CD4-positive, alpha-beta T cell treated with Interleukin-12 subunit alpha and Interleukin-12 subunit beta, for 1 hour (primary cell): Measurements from ENCODE around the gene SIPA1L3.

Experiments
- DNase-seq: peaks from one replicate; pipeline ENCODE4 v3.0.0-alpha.2; 2020

SIPA1L3 gene

DNA sequence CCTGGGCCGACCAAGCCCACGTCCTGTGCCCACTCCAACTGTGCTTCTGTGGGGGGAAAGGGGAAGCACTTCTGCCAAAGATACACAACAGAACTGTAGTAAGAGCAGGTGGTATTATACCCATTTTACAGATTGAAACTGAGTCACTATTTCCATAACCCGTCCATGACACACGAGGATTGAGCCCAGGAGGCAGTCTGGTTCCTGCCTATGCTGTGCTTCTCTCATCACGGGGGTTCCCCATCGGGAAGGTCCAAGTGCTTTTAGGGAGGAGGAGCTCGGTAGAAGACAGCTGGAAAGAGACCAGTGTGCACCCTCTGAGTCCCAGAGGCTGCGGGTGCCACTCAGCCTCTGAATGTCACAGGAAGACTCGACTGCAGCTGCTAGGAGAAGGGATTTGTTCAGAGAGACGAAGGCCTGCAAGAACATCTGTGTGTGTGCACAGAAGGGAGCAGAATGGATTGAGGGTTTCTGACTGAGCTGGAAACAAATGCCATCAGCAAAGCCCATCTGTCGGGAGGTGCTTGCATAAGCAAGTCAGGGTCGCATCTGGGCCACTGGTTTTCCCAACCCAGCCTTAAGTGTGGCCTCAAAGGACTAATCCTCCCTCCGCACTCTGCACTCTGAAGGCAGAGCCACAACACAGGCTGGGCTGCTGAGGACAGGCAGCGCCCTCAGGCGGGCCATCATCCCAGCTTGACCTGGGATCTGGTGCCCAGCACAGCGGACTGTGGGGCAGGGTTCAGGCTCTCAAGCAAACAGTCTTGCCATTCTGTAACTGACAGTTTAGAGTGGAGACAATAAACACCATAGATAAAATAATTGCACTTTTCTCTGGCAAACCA lies 167.1 kb downstream of the SIPA1L3 start:
- no peak for DNase-seq

DNA sequence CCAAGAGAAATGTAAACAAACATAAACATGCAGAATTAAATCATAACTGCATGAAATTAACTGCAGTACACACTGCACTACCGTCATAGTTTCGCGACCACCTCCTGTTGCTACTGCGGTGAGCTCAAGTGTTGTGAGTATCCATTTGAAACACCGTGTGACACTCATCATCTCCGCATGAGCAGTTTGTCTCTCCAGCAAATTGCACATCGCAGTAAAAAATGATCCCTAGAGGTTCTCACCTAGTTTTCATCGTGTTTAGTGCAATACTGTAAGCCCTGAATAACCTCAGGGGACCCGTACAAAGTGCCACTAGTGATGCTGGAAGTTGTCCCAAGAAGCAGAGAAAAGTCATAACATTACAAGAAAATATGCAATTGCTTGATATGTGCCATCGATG lies 169.3 kb downstream of the SIPA1L3 start:
- no peak for DNase-seq

DNA sequence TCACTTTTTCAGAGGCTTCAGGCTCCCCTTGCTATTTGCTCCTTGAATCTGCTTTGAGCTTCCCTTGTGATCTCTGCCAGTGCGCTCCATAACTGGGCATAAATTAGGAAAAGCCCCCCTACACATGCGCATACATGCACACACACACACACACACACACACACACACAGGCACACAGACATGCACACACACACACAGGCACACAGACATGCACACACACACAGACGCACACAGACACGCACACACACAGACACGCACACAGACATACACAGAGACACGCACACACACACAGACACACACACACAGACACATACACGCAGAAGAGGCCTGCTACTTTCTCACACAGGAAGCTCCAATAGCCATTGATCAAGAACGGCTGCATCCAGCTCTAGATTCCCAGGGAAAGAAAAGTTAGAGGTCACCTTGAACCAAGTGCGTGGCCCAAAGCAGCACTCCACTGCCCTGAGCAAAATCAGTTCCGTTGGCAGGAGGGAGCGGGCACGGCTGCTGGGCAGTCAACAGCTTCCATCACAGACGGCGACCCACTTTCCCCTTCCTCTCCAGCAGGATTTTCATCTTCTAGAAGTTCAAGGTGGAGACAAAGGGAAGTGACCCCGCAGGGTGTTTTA lies 171.4 kb downstream of the SIPA1L3 start:
- DNase-seq: no peak

DNA sequence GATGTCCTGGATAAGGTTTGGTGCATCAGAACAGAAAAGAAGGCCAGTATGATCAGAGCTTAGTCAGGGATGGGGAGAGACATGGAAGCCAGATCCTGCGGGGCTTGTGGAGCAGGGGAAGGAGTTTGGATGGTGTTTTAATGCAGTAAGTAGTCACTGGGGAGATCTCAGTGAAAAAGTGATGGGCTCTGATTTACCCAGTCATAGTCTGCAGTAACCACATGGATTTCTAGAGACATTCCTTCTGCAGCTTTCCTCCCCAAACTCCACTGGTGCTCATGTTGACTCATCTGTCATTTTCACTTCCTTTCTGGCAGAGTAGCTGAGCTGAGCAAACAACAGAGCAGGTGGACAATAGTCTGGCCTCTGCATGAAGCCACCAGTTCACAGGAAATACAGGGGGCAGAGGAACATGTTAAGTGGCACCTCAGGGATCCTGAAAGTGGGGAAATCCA lies 172.9 kb downstream of the SIPA1L3 start:
- DNase-seq: no peak

DNA sequence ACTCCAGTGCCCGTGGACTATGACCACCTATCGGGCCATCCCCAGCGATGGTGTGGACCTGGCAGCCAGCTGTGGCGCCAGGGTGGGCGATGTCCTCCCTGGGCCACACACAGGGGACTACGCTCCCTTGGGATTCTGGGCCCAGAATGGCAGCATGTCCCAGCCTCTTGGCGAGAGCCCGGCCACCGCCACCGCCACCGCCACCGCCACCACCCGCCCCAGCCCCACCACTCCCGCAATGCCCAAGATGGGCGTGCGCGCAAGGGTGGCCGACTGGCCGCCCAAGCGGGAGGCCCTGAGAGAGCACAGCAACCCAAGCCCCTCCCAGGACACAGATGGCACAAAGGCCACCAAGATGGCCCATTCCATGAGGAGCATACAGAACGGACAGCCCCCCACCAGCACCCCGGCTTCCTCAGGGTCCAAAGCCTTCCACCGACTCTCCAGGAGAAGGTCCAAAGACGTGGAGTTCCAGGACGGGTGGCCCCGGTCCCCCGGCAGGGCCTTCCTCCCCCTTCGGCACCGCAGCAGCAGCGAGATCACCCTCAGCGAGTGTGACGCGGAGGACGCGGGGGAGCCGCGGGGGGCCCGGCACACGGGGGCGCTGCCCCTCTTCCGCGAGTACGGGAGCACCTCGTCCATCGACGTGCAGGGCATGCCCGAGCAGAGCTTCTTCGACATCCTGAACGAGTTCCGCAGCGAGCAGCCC lies 174.7 kb downstream of the SIPA1L3 start:
- no peak for DNase-seq

DNA sequence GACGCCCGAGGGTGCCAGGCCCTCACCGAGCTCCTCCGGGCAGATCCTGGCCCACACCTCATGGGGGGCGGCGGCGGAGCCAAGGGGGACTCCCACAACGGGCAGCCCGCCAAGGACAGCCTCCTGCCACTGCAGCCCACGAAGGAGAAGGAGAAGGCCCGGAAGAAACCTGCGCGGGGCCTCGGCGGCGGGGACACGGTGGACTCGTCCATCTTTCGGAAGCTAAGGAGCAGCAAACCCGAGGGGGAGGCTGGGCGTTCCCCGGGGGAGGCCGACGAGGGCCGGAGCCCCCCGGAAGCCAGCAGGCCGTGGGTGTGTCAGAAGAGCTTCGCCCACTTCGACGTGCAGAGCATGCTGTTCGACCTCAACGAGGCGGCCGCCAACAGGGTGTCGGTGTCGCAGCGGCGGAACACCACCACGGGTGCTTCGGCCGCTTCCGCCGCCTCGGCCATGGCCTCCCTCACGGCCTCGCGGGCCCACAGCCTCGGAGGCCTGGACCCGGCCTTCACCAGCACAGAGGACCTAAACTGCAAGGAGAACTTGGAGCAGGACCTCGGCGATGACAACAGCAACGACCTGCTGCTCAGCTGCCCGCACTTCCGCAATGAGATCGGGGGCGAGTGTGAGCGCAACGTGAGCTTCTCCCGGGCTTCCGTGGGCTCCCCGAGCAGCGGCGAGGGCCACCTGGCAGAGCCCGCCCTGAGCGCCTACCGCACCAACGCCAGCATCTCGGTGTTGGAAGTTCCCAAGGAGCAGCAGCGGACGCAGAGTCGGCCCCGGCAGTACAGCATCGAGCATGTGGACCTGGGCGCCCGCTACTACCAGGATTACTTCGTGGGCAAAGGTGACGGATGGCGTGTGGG lies 175.5 kb downstream of the SIPA1L3 start:
- DNase-seq: no peak

DNA sequence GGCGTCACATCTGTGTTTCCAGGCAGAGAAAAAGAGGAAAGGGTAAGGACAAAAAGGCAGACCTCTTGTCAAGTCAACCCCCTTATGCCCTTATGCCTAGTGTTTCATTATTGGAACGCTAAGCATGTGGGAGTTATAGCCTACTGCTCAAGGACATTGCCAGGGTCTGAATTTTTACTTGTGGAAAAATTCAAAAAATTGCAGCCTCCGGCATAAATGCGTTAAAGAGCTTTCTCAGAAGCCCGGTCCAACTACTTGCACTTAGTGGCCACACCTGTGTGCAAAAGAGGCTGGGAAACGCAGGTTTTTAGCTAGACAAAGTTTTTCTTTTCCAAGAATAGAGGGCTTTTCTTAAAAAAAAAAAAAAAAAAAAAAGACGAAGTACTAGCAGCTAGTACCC lies 177.2 kb downstream of the SIPA1L3 start:
- no peak for DNase-seq

DNA sequence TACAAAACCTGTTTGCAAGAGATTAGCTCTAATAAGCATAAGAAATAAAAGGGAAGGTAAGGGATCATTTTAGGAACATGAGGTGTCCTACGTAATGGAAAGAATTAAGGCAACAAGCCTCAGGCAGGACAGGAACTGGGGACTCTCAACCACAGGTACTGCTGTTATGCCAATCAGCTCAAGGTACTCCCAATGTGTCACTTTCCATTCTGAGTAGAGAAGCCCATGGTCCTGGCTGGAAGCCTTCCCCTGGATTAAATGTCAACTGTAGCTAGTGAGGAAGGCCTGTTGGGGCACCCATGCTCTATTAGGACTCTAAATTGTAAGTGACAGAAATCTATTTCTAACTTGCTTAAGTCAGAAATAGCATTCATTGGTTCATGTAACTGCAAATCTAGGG lies 182.4 kb downstream of the SIPA1L3 start:
- no peak for DNase-seq

DNA sequence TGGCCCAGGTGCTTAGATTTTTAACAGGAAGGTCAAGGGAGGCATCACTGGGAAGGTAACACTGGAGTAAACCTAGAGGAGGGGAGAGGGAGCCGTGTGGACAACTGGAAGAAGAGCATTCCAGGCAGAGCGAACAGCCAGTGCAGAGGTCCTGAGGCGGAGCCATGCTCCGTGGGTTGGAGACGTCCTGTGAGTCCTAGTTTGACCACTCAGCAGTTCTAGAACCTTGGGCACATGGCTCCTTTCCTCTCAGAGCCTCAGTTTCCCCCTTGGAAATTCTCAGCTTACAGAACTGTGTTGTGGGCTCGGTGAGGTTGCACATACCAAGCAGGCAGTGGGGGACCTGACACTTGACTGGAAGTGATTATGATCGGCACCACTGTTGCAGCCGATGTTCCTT lies 186.1 kb downstream of the SIPA1L3 start:
- no peak for DNase-seq

DNA sequence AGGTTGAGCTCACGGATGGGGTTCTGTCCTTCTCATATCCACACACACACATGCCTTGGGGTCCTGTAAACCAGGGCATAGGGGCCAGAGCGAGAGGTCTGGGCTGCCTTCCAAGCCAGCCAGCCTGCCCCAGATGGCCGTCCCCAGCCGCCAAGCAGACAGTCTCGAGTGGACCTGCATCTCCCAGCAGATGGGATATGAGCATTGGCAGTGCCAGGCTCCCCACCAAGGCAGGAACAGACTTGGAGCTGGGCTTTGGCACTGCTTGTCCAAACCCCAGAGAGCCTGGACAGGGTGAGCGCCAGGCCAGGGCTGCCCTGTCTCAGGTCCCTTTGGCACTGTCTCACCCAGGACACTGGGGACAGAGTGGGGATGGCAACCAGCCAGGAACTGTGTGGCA lies 186.6 kb downstream of the SIPA1L3 start:
- no peak for DNase-seq

DNA sequence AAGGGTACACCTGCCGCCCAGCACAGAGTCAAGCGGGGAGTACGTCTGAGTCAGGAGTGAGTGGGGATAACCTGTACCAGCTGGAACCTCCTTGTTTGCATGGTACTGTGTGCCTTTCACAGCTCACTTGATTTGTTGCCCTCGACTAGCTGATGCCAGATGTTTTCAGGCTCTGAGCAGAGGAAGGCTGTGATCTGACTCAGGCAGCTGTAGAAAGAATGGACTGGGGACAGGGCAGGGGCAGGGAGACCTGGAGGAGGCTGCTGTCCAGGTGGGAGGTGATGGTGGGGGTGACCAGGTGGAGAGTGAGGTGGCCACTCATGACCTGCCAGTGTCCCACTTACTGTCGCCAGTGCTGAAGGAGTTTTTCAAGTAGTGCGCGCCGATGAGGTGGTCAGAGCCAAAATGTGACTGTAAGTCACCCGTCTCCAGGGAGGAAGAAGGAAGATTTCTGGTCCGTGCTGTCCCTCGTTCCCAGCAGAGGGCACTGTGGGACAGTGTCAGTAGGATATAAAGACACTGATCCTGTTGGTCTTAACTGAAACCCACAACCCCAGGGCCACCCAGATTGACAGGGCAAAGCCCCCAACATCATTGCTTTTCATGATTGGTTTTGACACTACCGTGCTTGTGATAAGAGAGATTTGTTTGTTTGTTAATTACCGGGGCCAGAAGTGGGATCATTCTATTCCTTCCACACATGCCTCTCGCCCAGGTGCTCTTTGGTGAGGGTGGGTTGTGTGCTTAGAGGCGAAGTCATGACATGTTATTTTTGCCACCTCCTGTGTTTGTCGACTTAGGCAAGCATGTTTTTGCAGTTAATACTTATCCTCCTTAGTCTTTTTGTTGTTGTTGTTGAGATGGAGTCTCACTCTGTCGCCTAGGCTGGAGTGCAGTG lies 188.7 kb downstream of the SIPA1L3 start:
- peak; percentile 46 for DNase-seq

DNA sequence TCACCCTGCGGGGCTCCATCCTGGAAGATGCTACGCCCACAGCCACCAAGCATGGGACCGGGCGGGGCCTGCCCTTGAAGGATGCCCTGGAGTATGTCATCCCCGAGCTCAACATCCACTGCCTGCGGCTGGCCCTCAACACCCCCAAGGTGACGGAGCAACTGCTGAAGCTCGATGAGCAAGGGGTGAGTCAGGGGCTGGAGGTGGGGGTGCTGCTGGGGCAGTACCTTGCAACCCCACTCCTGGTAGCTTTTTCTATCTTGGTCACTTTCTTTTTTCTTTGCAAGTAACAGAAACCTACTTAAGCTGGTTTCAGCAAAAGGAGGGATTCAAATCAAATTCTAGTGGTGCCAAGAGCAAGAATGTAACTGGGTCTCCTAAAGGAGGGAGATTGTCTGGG lies 193.0 kb downstream of the SIPA1L3 start:
- no peak for DNase-seq

DNA sequence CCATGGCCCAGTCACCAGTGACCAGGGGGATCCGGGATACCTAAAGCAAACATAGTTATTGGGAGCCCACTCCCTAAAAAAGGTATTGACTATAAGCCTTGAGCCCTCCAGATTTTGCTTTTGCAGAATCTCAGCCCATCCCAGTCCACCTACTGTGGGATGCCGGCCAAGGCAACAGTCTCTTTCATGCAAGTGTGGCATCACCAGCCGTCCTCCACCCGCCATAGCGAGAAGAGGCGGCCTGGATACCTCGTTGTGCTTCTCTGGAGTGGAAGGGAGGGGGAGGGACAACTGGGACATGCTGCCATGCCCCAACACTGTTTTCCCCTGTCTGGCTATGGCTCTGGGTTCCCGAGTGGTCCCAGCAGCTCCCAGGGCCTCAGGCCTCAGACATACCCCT lies 193.6 kb downstream of the SIPA1L3 start:
- DNase-seq: no peak

DNA sequence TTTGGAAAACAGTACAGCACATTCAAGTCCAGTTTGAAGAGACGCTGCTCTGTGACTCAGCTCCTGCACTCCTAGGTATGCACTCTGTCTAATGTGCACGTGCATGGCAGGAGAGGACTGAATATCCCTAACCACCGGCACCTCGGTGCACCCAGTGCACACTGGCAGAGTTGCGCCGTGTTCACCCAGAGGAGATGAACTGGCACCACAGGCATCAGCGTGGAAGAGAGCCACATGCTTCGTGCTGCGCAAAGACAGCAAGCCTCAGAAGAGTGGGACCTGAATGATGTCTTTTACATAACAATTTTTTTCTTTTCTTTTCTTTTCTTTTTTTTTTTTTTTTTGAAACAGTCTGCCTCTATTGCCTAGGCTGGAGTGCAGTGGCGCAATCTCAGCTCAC lies 194.7 kb downstream of the SIPA1L3 start:
- no peak for DNase-seq

DNA sequence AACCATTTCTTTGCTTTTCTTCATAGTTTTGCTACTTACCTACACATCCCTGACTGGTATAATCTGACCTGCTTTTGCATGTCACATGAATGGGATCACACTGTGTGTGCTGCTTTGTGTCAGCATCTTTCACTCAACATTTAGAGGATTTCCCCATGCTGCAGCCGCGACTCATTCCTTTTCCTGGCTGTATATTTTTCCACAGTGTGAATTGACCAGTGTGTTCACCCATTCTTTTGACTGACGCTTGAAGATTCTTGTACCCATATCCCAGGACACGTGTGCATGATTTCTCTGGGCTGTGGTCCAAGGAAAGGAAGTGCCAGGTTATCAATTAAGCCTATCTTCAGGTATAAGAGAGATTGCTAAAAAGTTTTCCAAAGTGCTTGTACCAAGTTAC lies 198.6 kb downstream of the SIPA1L3 start:
- DNase-seq: no peak

DNA sequence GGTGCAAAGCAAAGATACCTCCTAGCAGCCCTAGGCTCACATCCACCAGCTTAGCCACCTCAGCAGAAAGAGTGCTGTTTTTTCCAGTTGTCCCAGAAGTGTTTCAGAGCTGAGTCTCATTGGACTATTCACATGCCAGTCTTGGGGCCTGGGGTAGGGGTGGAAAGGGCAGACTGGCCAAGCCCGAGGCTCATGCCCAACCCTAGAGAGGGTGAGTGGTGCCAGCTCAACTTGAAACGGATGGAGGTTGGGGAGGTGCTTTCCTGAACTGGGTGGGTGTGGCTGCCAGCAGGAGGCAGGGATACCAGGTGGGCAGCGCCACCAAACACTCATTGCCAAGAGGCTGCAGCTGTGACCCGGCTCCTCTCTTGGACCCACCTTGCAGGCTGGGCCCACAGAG lies 200.1 kb downstream of the SIPA1L3 start:
- no peak for DNase-seq

DNA sequence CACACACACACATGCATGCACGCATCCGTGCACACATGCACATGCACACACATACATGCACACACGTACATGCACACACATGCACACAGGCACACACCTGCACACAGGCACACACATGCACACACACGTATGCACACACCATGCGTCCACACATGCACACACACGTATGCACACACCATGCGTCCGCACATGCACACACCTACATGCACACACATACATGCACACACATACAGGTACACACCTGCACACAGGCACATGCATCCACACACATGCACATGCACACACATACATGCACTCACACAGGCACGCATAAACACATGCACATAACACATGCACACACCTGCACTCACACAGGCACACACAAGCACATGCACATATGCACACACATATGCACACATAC lies 204.9 kb downstream of the SIPA1L3 start:
- DNase-seq: no peak

DNA sequence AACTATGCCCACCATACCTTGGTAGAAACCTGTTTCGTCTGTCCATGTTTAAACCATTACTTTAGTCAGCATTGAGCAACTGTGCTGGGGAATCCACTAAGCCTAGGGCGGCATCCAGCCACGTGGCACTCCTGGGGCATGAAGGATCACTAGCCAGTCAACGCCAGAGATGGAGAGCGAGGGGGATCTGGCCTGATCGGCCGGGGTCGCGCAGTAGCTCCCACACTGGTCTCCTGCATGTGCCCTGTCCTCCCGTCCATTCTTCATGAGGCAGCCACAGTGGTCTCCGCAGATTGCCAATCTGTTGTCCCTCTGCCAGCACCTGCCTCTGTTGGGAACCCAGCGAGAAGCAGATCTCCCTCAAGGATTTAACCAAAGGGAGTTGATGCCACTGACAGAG lies 207.6 kb downstream of the SIPA1L3 start:
- no peak for DNase-seq

DNA sequence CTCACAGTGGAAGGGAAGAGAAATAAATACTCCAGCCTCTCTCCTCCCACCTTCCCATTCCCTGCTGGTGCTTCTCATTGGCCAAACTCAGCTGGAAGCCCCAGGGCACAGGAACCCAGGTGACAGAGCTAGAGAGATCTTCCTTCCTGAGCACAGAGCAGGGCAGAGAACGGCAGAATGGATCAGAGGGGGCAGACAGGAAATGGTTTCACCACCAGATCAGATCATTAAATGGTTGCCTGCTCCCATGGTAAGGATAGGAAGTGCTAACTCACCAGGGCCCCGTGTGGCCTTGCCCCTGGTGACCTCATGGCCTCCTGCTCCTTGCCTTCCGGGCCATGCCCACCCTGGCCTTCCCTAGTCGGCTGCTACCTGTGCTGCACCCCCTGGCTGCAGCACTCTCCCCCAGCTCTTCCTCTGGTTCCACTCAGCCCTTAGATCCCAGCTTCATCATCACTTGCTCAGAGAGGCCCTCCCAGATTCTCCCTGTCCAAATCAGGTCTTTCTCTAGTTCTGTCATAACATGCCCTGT lies 208.3 kb downstream of the SIPA1L3 start:
- DNase-seq: no peak

DNA sequence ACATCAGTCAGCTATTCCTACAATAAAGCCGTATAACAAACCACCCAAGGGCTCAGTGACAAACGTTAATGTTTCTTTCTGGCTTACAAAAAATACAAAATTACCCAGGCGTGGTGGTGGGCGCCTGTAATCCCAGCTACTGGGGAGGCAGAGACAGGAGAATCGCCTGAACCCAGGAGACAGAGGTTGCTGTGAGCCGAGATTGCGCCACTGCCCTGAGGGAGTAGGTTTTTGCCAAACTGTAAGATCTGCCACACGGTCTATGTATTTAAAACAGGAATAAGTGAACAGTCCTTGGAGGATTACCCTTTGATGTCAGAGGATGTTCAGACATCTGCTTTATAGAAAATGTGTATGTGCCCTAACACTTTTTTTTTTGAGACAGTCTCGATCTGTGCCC lies 211.2 kb downstream of the SIPA1L3 start:
- no peak for DNase-seq

DNA sequence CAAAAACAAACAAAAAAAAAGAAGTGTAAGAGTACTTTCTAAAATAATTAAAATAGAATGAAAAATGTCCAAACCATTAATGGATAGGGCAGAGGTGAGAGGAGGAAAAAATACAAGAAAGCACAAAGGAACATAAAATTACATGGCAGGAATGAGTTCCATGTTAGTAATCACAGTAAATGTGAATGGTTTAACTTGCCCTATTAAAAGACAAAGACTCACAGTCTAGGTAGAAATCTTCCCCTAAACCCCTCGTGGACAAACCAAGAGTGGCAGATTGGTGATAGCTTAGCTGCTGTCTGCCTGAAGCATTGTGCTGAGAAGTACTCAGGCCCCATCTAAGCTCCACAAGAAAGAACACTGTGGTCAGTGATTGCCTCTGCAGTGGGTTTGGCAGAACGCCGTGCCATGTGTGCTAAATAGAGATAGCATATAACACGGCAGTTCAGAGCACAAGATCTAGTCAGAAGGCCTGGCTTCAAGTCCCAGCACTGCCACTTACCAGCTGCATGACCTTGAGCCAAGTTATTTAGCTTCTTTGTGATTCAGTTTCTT lies 213.5 kb downstream of the SIPA1L3 start:
- DNase-seq: no peak
